ENCODE data around the gene PTPRN2.

The PTPRN2 gene

DNA sequence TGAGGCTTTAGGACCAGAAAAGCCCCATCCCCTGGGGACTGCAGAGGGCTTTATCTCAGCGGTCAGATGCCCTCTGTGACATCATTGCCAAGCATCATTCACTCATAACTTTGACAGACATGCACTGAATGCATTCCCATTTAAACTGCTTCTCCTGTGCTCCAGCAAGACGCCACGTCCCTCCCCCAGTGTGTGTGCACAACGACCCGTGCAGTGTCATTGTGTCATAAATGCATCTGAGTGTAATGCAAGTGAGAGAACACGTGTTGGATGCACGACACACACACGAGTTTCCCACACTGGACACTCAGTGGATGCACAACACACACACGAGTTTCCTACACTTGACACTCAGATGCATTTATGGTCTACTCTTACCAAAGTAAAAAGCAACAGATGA lies 337.9 kb downstream of the PTPRN2 start:
- in situ Hi-C loops (cut with MboI; ENCODE audit: low sequenced_read_pairs) = no loop called here

DNA sequence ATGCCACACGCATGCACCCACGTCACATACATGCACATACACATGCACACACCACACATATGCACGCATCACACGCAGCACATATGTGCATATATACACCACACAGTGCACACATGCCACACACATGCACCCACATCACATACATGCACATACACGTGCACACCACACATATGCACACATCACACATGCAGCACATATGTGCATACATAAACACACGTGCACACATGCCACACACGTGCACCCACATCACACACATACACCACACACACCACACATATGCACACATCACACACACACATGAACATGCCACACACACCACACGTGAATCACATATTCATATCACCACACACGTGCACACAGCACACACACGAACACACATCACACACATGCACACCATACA lies 338.8 kb downstream of the PTPRN2 start:
- in situ Hi-C loops (cut with MboI; ENCODE audit: low sequenced_read_pairs) = no loop called here

- in situ Hi-C loops (cut with MboI; ENCODE audit: low sequenced_read_pairs) = no loop called here
Measured at GRCh38 chr7:158247758-158248487, 339.7 kb downstream of the PTPRN2 start.

DNA sequence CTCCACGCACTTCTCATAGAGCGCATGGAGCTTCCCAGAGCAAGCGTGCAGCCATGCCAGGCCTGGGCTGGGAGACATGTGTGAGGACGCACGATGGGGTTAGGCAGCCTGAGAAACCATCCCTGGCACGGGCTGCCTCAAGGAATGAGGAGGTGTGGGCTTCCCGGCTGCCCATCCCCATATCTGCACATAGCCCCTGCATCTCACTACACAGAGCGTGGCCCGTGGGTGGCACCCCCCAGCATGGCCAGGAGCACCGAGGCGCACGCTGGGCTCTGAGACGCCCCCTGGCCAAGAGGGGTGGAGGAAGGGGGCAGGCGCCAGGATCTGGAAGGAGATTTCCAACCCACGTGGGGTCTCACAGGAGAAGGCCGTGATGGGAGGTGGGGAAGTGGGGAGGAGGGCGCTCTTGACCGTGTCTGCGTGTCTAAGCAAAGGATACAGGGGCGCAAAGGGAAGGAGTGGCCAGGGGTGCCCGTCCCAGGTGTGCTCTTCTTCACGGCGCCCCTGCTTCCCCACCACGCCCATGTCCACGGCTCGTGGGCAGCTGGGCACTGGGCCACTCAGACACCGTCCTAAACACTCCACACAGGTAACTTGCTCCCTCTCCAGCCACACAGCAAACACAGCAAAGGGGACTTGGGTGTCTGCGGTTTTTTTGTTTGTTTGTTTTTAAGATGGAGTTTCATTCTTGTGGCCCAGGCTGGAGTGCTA lies 340.5 kb downstream of the PTPRN2 start:
- in situ Hi-C loops (cut with MboI; ENCODE audit: low sequenced_read_pairs) = no loop called here

DNA sequence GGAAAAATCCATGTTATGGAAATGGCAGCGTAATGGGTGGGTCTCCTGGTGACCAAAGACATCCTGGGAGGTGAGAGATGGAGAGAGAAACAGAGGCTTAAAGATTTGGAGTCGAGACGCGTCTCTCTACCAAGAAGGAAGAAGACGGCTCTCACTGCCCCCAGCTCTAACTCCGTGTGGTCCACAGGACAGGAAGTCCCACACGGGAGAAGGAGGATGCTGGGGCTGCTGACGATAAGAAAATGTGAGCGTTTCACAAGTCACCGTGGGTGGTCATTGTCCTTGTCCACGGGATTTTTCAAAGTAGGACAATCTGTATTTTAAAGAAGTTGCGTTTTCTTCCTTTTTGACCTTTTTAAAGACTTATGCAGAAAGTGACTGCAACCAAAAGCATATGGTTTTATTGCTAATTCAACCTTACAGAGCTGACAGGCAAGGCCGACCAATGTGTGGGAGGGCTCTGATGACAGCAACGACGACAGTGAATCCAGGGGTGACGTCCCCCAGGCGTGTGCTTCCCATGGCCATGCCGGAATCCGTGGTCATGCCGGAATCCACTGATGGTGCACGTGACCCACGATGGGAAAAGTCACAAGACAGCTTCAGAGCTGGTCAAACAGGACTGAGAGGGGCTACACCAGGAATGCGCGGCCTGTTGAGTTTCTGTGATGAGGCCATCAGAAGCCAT lies 341.2 kb downstream of the PTPRN2 start:
- in situ Hi-C loops (cut with MboI; ENCODE audit: low sequenced_read_pairs) = no loop called here

GRCh38 chr7:158245724-158246041 lies 341.9 kb downstream of the PTPRN2 start:
- in situ Hi-C loops (cut with MboI; ENCODE audit: low sequenced_read_pairs) = no loop called here

GRCh38 chr7:158244873-158245723 lies 342.5 kb downstream of the PTPRN2 start:
- in situ Hi-C loops (cut with MboI; ENCODE audit: low sequenced_read_pairs) = no loop called here

GRCh38 chr7:158244430-158244829 lies 343.2 kb downstream of the PTPRN2 start:
- in situ Hi-C loops (cut with MboI; ENCODE audit: low sequenced_read_pairs) = no loop called here

DNA sequence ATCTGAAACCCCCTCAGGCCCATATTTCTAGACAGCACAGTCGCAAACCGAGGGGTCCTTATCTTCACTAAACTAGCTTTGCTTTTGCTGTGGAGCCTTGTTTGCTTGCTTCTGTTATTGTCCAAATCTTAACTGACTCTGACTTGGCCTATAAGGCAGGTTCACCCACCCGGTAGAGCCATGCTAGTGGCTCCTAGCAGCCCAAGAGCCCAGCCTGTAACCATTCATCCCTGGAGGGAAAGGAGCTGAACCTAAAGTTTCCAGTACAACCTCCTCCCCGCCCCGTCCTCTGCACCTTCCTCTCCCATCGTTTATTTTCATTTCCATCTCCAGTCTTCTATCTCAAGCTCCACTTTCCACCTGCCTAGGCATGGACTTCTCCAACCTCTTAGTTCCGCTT lies 345.7 kb downstream of the PTPRN2 start:
- in situ Hi-C loops (cut with MboI; ENCODE audit: low sequenced_read_pairs) = no loop called here

GRCh38 chr7:158240801-158241200 lies 346.8 kb downstream of the PTPRN2 start:
- in situ Hi-C loops (cut with MboI; ENCODE audit: low sequenced_read_pairs) = no loop called here

- in situ Hi-C loops (cut with MboI; ENCODE audit: low sequenced_read_pairs) = no loop called here
Measured at GRCh38 chr7:158239290-158239981, 348.2 kb downstream of the PTPRN2 start.

- in situ Hi-C loops (cut with MboI; ENCODE audit: low sequenced_read_pairs) = no loop called here
Measured at GRCh38 chr7:158238616-158239289, 348.9 kb downstream of the PTPRN2 start.

GRCh38 chr7:158237672-158238335 lies 349.8 kb downstream of the PTPRN2 start:
- in situ Hi-C loops (cut with MboI; ENCODE audit: low sequenced_read_pairs) = no loop called here

GRCh38 chr7:158236400-158236799 lies 351.2 kb downstream of the PTPRN2 start:
- in situ Hi-C loops (cut with MboI; ENCODE audit: low sequenced_read_pairs) = no loop called here

GRCh38 chr7:158235862-158236261 lies 351.8 kb downstream of the PTPRN2 start:
- in situ Hi-C loops (cut with MboI; ENCODE audit: low sequenced_read_pairs) = no loop called here

DNA sequence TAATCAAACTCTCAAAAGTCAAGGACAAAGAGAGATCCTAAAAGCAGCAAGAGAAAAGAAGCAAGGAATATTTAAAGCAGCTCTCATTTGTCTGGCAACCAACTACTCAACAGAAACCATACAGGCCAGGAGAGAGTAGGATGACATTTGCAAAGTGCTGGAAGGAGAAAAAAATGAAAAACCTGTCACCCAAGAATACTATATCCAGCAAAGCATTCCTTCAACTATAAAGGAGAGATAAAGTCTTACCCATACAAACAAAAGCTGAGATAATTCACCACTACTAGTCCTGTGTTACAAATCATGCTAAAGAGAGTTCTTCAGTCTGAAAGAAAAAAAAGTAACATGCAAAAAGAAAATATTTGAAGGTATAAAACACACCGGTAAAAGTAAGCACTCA lies 357.7 kb downstream of the PTPRN2 start:
- in situ Hi-C loops (cut with MboI; ENCODE audit: low sequenced_read_pairs) = no loop called here

DNA sequence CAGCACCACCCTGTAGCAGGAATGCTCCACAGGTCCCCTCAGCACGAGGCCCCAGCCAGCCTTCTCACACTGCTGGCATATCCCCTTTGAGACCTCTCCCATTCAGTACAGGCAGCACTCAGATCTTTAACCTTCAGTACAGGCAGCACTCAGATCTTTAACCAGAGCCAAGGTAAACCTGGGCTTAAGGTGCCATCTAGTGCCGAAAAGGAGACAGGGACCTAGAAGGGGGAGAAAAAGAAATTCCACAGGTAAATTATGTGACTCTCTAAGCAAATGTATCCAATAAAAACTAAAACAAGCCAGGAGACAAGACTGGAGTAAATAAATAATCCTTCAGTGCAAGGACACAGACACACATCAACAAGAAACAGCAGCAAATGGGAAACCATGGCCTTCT lies 358.6 kb downstream of the PTPRN2 start:
- in situ Hi-C loops (cut with MboI; ENCODE audit: low sequenced_read_pairs) = no loop called here

- in situ Hi-C loops (cut with MboI; ENCODE audit: low sequenced_read_pairs) = no loop called here
Measured at GRCh38 chr7:158228131-158228530, 359.5 kb downstream of the PTPRN2 start.

GRCh38 chr7:158227258-158227984 lies 360.2 kb downstream of the PTPRN2 start:
- in situ Hi-C loops (cut with MboI; ENCODE audit: low sequenced_read_pairs) = no loop called here

All from hTERT RPE-1 (cell line).